ENCODE results near the gene BTRC.

BTRC gene

GRCh38 chr10:101567165-101568006, 213.4 kb downstream of the BTRC start:
- no peak for DNase-seq (ENCODE audit: low read depth in 2 of 2)

- no peak for DNase-seq (ENCODE audit: low read depth in 2 of 2)
These were observed 214.2 kb downstream of the BTRC start for GRCh38 chr10:101568054-101568745.

- no peak for DNase-seq (ENCODE audit: low read depth in 2 of 2)
These were observed 215.3 kb downstream of the BTRC start for GRCh38 chr10:101569323-101569621.

- peak; percentile 77 to 78 for DNase-seq (ENCODE audit: low read depth in 2 of 2)
These were observed 215.9 kb downstream of the BTRC start for GRCh38 chr10:101569622-101570427.

GRCh38 chr10:101570428-101571270, 216.7 kb downstream of the BTRC start:
- DNase-seq (ENCODE audit: low read depth in 2 of 2), result no peak

- DNase-seq (ENCODE audit: low read depth in 2 of 2), result no peak
These were observed 217.4 kb downstream of the BTRC start for GRCh38 chr10:101571271-101571925.

GRCh38 chr10:101572126-101572525, 218.2 kb downstream of the BTRC start:
- no peak for DNase-seq (ENCODE audit: low read depth in 2 of 2)

GRCh38 chr10:101572785-101573184, 218.8 kb downstream of the BTRC start:
- DNase-seq (ENCODE audit: low read depth in 2 of 2), result no peak

GRCh38 chr10:101573885-101574753, 220.2 kb downstream of the BTRC start:
- no peak for DNase-seq (ENCODE audit: low read depth in 2 of 2)

GRCh38 chr10:101575091-101575490, 221.1 kb downstream of the BTRC start:
- no peak for DNase-seq (ENCODE audit: low read depth in 2 of 2)

GRCh38 chr10:101575580-101576210, 221.7 kb downstream of the BTRC start:
- no peak for DNase-seq (ENCODE audit: low read depth in 2 of 2)

- no peak for DNase-seq (ENCODE audit: low read depth in 2 of 2)
These were observed 222.4 kb downstream of the BTRC start for GRCh38 chr10:101576211-101576863.

- DNase-seq (ENCODE audit: low read depth in 2 of 2), result no peak
These were observed 223.3 kb downstream of the BTRC start for GRCh38 chr10:101577121-101577871.

- no peak for DNase-seq (ENCODE audit: low read depth in 2 of 2)
These were observed 224.2 kb downstream of the BTRC start for GRCh38 chr10:101578192-101578591.

GRCh38 chr10:101578803-101579515, 225.0 kb downstream of the BTRC start:
- no peak for DNase-seq (ENCODE audit: low read depth in 2 of 2)

GRCh38 chr10:101579516-101579870, 225.5 kb downstream of the BTRC start:
- DNase-seq (ENCODE audit: low read depth in 2 of 2), result no peak

GRCh38 chr10:101580486-101581399, 226.8 kb downstream of the BTRC start:
- no peak for DNase-seq (ENCODE audit: low read depth in 2 of 2)

Data from activated CD4-positive, alpha-beta T cell treated with anti-CD3 and anti-CD28 coated beads for 24 hours (primary cell).